Activated T-helper 1 cell treated with Interleukin-2 at 50 U/mL for 16 hours (primary cell): Measurements from ENCODE around the gene ZFP36L1.
"Not testable (repeated sequence)": the region's sequence is repeated elsewhere in the genome, so short reads cannot be mapped to it uniquely, and the experiment has no call there.

Experiments
- DNase-seq: peaks from one replicate; pipeline ENCODE4 v3.0.0-alpha.2; 2020; ENCODE audit warnings: low read depth

The ZFP36L1 gene

DNA sequence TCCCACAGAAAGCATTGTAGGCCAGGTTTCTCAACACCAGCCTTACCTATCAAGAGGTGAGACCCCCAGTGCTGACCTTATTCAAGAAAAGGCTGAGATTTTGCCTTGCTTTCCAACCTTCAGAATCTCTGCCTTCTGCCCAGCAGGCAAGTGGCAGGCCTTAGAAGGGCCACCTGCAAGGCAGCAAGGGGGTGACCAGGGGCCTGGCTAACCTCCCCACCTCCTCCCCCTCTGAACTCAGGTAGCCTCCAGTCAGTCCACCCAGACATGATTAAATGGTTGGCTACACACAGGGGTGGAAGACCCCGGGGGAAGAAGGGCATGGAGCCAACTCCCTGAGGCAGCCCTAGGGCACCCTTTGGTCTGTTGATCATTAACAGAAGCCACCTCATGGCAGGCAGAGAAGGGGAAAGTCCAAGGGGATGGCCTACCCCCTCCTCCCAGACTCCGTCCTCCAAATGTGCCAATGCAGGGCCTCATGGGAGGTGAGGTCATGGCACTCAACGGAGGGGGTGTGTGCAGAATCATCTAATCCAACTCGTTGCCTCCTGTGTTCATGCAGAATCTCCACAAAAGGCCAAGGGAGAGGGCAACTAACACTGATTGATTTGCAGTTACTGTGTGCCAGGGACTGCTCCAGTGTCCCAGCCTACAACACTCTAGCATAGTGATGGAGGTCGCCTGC lies 8.5 kb downstream of the ZFP36L1 start:
- DNase-seq: no peak

- no peak for DNase-seq
Measured at GRCh38 chr14:68783408-68784225, 9.2 kb downstream of the ZFP36L1 start.

- DNase-seq: no peak
Measured at GRCh38 chr14:68782091-68782981, 10.5 kb downstream of the ZFP36L1 start.

DNA sequence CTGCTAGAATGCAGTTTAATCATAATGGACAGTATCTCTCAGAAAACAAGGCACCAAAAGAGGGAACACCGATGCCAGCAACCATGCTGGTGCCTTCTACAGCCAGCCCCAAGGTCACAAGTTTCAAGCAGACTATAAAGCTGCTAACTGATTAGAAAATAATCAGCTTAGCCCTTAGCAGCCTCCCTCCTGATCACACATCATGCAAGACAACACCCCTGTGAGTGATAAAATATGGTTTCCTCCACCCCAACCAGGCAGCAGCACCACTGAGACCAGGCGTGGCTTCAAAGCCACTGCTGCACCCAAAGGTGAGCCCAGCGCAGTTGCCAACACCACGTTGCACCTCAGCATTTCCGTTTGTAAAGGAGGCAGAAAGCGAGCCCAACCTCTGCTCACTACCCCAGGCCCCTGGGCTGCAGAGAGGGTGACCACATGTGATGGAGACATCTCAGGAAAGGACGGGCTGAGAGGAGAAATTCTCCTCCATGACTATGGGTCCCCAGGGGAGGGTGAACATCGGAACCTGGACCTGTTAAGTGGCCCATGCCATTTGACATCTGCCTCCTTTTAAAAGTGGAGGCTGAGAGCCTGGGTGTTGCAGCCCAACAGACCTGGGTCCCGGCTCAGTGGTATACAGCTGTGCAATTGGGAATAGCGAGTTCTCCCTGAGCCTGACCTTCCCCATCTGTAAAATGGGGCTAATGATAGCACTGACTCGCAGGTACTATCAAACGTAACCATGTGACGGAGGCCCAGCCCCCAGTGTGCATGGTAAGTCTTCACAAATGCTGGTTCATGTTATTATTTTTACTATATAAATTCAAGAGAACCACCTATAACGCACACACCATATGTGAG lies 11.5 kb downstream of the ZFP36L1 start:
- DNase-seq: peak; percentile 60

GRCh38 chr14:68780358-68781160 lies 12.3 kb downstream of the ZFP36L1 start:
- DNase-seq: no peak

DNA sequence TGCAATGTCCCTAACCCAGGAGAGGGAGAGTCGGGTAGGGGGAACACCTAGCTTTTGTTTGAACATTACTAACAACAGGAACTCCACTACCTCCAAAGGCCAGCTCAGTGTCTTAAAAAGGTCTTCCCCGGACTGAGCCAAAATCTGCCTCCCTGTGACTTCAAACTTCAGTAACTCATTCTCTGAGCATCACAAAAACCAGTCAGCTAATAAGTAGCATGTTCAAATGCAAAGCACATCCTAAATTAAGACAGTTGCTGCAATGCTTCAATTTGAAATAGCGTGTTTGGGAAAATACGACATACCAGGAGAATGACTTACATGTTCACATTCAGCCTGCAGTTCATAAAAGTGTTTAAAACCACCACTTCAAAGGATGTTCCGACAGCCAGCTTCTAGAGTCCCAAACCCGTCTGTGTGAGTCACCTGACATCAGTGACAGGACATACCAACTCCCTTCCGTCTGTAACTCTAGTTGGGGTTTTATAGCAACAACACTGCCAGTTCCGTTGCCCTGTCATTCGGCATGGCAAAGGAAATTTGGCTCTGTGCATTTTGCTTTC lies 13.0 kb downstream of the ZFP36L1 start:
- no peak for DNase-seq

DNA sequence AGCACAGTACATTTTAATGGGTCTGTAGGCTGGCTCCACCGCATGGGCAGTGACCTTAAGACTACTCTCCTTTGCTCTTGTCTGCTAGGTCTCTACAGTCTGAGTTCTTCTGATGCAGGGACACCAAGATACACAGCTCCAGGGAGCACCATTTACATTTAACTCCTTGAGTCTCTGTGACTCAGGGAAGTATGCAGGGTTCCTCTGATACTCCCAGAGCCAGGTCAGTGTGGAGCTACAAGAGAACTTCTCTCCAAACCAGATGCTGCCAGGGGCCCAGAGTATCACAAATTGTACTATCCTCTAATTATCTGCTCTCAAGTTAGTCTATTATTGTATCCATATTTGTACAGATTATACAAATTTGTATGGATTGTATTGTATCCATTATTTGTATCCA lies 15.2 kb downstream of the ZFP36L1 start:
- DNase-seq: no peak

DNA sequence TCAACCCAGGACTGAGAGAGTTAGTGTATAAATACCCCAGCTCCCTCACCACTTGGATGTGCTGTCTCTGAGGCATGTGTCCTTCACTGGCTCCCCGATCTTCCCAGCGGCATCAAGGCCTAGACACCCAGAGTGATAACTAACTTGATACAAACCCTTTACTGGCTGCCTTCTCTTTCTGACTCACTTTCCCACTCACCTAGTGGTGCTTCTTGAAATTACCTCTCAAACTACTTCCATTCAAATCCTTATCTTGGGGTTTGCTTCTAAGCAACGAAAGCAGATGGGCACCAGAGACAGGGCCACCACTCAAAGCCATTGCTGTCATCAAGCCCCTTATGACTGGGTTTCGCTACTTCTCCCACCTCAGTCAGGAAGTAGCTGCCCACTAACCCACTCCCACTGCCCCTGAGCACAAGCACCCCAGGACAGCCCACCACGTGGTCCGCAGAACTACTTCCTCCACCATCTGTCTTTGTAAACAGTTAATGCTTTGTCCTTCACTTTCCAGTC lies 17.2 kb downstream of the ZFP36L1 start:
- no peak for DNase-seq

DNA sequence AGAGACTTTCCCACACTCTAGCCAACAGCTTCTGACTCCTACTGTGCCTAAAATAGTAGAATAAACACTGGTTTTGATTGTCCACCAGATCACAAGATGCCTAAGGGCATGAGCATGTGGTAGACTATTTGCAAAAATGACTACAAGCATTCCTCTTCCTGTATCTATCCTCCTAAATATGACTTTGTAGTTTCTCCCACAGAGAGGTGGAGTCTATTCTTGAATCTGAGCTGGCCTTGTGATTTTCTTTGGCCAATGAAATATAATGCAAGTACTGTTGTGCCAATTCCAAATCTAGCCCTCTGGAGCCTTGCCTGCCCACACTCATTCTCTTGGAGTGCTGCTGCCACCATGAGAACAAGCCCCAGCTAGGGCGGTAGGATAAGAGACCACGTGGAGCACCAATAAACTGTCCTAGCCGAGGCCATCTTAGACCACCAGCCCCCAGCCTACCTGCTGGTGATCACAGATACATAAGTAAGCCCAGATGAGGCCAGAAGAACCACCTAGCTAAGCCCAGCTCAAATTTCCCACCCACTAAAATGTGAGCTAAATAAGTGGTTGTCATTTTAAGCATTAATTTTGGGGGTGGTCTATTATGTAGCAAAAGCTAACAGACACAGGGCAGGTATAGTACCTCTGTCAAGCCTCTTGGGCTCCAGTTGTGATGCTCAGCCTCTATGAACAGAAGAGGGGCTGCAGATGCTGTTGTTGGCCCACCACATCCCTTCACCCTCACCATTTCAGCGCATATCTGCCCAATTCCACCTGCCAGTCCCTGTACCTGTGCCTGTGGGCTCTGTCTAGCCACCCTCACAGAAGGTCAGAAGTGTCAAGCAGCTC lies 17.9 kb downstream of the ZFP36L1 start:
- DNase-seq: no peak

GRCh38 chr14:68772761-68773381 lies 20.0 kb downstream of the ZFP36L1 start:
- no peak for DNase-seq

DNA sequence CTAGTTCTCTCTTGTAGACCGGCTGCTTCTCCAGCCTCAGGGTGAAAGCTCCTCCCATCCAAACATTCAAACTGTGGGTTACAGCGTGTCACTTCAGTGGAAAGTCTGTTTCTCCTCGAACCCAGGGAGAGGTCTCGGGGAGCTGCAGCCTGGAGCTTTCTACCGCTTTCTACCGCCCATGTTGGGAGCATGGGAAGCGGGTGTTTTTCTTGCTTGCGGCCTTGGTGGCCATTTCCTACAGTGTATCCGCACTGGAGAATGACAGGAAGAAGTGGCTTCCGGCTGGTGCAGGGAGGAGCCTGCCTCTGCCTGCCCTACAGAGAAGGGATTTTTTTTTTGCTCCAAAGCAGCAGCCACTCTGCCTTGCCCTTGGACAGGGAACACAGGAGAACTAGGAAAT lies 21.2 kb downstream of the ZFP36L1 start:
- DNase-seq: no peak

DNA sequence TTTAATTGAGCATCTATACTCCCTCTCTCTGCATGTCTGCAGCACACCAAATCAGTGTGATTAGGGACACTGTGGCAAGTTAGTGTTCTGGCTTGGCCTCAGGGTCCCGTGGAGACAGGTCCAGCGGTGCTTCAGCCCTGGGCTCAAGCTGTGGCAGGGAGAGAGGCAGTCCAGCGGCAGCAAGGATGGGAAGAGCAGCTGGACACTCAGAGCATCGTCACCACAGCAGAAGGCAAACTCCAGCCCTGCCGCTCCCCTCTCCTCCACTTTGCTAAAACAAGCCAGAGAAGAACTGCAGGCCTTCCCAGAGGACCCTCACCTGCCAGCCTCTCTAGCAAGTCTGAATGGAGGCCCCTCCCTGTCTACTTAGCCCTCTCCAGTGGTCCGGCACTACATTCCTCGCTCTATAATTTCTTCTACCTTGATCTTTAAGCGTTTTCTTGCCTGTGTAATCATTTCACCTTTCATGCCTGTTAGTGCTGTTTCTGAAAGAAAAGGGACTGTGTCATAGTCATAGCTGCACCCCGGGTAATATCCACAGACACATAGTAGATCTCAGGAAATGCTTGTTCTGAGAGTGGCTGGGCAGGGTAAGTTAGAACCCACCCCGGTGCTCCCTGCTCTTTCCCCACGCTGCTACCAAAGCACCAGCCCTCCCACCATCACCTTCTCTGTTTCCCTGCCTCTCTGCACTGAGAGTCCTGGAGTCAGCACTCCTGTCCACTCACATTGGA lies 22.1 kb downstream of the ZFP36L1 start:
- DNase-seq: no peak

GRCh38 chr14:68770051-68770450 lies 22.8 kb downstream of the ZFP36L1 start:
- no peak for DNase-seq

GRCh38 chr14:68768316-68768715 lies 24.6 kb downstream of the ZFP36L1 start:
- DNase-seq: no peak

GRCh38 chr14:68767248-68767645 lies 25.6 kb downstream of the ZFP36L1 start:
- DNase-seq: no peak

DNA sequence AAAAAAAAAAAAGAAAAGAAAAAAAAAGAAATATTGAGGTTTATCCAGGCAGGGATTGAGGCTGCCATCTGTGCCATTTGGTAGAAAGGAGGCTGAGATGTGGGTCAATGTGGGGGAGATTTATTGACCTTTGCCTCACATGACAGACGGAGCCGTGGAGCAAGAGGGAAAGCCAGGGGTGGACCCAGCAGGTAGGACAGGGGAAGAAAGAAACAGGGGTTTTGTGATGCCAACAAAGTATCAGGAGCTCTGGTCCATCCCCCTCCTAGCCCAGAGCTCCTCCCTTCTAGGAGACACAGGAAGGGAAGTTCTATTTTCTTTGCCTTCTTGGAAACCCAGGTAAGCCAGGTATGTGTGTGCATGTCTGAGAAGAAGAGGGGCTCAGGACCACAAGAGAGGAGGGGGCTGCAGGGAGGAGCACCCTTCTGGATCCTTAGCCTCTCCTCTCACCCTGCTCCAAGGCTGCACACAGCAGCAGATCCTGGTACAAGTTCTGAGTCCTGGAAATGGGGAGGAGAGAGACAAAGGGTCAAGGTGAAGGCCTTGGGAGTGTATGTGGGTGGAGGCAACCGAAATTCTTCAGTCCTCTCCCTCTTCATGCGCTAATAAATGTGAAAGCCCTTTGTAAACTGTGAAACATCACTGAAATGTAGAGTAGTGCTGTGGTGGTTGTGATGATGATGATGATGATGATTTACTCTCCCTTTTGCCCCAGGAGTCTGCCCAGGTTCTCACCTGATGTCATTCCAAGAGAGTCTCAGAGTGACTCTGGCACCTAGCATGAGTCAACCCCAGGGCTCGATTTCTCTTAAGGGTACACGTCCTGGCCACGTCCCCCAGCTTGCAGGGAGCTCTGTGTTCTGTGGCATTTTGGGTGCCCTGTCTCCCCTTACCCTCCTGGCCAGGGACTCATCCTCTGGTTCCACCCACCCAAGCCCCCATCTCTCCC lies 26.3 kb downstream of the ZFP36L1 start:
- DNase-seq: no peak

DNA sequence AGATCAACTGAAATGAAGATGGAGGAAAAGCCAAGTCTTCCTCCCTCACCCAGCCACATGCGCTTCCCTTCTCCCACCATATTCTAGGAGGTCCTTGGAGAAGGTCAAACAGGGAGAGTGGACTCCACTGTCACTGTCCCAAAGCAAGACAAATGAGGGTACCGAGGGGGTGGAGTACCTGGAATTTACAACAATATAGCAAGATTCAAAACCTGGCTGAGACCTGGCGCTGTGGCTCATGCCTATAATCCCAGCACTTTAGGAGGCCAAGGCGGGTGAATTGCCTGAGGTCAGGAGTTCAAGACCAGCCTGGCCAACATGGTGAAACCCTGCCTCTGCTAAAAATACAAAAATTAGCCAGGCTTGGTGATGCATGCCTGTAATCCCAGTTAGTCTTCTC lies 29.0 kb downstream of the ZFP36L1 start:
- not testable (repeated sequence) for DNase-seq
